A549 (cell line): ENCODE measurements around the gene JADE3. TPM values are rescaled to one million over a fixed set of nuclear protein-coding genes. Genes with fewer than 3 reads are reported as not detected.

Source experiments
- ATAC-seq, 2 experiments: fragments of 200-7000 bp in 1 of 2; fragments of >200 bp in 1 of 2; cut with Nextera tagmentation in 1 of 2; cut with Tn5 transposase in 1 of 2; 3 replicates each; pipeline versions ENCODE4 v1.8.0 to v1.9.1; 2018 to 2020; ENCODE audit warnings: mild to moderate bottlenecking in 1 of 2, moderate library complexity in 1 of 2
- CTCF ChIA-PET: fragments of 300-600 bp; sonication (Branson Sonifier 250); formaldehyde crosslinking; extraction: SDS; loops from one replicate; lab custom pipeline; 2021; ENCODE audit warnings: antibody characterized with exemption, inconsistent platforms; lab: Yijun Ruan, JAX
- POLR2A ChIA-PET: fragments of 350-600 bp; formaldehyde crosslinking; extraction: SDS; loops from one replicate; lab custom pipeline; 2021; ENCODE audit warnings: antibody characterized with exemption, inconsistent platforms; lab: Yijun Ruan, JAX
- DNase-seq, 2 experiments: peaks; one replicate each; pipeline versions ENCODE4 v3.0.0 to v3.0.0-alpha.2; 2011 to 2016; ENCODE audit warnings: low read depth in 1 of 2, low spot score in 1 of 2
- FAIRE-seq: peaks from 2 replicates; lab custom pipeline; 2011; peaks lifted over from hg19 to GRCh38; lab: Jason Lieb, UNC
- H3K27ac ChIP-seq, 2 experiments: fragments of >200 bp; sonication (Bioruptor Twin); formaldehyde crosslinking; 3 replicates each; pipeline ENCODE4 v1.5.1; 2016 to 2017
- H3K4me1 ChIP-seq: fragments of >200 bp; sonication (Bioruptor Twin); formaldehyde crosslinking; 3 replicates; pipeline ENCODE4 v1.6.1; 2016
- H3K4me2 ChIP-seq: fragments of >200 bp; sonication (Bioruptor Twin); formaldehyde crosslinking; 3 replicates; pipeline ENCODE4 v1.6.1; 2016
- H3K4me3 ChIP-seq: fragments of >200 bp; sonication (Bioruptor Twin); formaldehyde crosslinking; 3 replicates; pipeline ENCODE4 v1.5.1; 2016
- H3K9me3 ChIP-seq: fragments of >200 bp; sonication (Bioruptor Twin); formaldehyde crosslinking; 3 replicates; pipeline ENCODE4 v1.6.1; 2016
- CBX2 ChIP-seq: fragments of 200-600 bp; sonication (generic); IDR thresholded peaks from 2 replicates; pipeline ENCODE4 v1.6.1; 2016; ENCODE audit warnings: low read depth, mild to moderate bottlenecking, borderline replicate concordance
- CHD2 ChIP-seq: fragments of 150-350 bp; IDR thresholded peaks from 2 replicates; pipeline ENCODE4 v1.6.1; 2014; ENCODE audit warnings: low read length; ENCODE audit not compliant: partially characterized antibody
- EHMT2 ChIP-seq: fragments of 200-600 bp; sonication (generic); IDR thresholded peaks from 2 replicates; pipeline ENCODE4 v1.6.1; 2016; ENCODE audit warnings: antibody characterized with exemption, low read depth, mild to moderate bottlenecking, moderate library complexity
- FOXS1 ChIP-seq: fragments of 250-450 bp; sonication (Bioruptor Pico); IDR thresholded peaks from 2 replicates; pipeline ENCODE4 v1.5.0; 2020; ENCODE audit warnings: mild to moderate bottlenecking, moderate library complexity
- GATA3 ChIP-seq: IDR thresholded peaks from 2 replicates; pipeline ENCODE4 v1.6.1; 2012; ENCODE audit warnings: borderline replicate concordance
- JUN ChIP-seq, 2 experiments: fragments of >200 bp; sonication (Bioruptor Twin); formaldehyde crosslinking; IDR thresholded peaks; 2 replicates in 1 of 2; 3 replicates in 1 of 2; pipeline ENCODE4 v1.6.1; 2016 to 2017
- JUNB ChIP-seq: fragments of >200 bp; sonication (Bioruptor Twin); formaldehyde crosslinking; IDR thresholded peaks from 2 replicates; pipeline ENCODE4 v1.6.1; 2016
- KDM1A ChIP-seq: fragments of 200-600 bp; sonication (generic); IDR thresholded peaks from 2 replicates; pipeline ENCODE4 v1.6.1; 2016; ENCODE audit warnings: low read depth, mild to moderate bottlenecking
- KDM5A ChIP-seq: fragments of 200-600 bp; sonication (generic); IDR thresholded peaks from 2 replicates; pipeline ENCODE4 v1.6.1; 2016; ENCODE audit warnings: antibody characterized with exemption, mild to moderate bottlenecking
- NFE2L2 ChIP-seq: fragments of 150-350 bp; conservative IDR thresholded peaks from 2 replicates; pipeline ENCODE4 v1.6.1; 2014; ENCODE audit warnings: low read length
- POLR2AphosphoS2 ChIP-seq: conservative IDR thresholded peaks from 2 replicates; pipeline ENCODE4 v1.6.1; 2012; ENCODE audit warnings: low read length, improper control_type of control experiment, inconsistent platforms
- RCOR1 ChIP-seq: fragments of 150-350 bp; IDR thresholded peaks from 2 replicates; pipeline ENCODE4 v1.6.1; 2014; ENCODE audit warnings: antibody characterized with exemption, low read length, low read depth
- SMC3 ChIP-seq: fragments of >200 bp; sonication (Bioruptor Twin); formaldehyde crosslinking; IDR thresholded peaks from 3 replicates; pipeline ENCODE4 v1.6.1; 2018; ENCODE audit warnings: inconsistent platforms
- ZFP36 ChIP-seq: fragments of 450-650 bp; IDR thresholded peaks from 2 replicates; pipeline ENCODE4 v1.6.1; 2014; ENCODE audit warnings: borderline replicate concordance; ENCODE audit not compliant: partially characterized antibody
- ZSCAN20 ChIP-seq: fragments of 250-450 bp; sonication (Bioruptor Pico); IDR thresholded peaks from 2 replicates; pipeline ENCODE4 v1.8.0; 2022; ENCODE audit warnings: mild to moderate bottlenecking, moderate library complexity
- WGBS: methylation state at CpG from one replicate; pipeline ENCODE4 v1.1.6; 2017; ENCODE audit errors: missing lambda C conversion rate; 5-methylcytosine and 5-hydroxymethylcytosine counted together
- polyA plus RNA-seq, 4 experiments: library from polyadenylated mRNA; depleted of rRNA in 3 of 4; stranded (reverse); fragments of >200 nt; fragmentation: RNase III in 1 of 4; extraction: RNeasy Plus Mini Kit Qiagen cat#74134 plus additional on column Dnase treatment in 1 of 4; gene quantifications; 2 replicates in 3 of 4; 3 replicates in 1 of 4; pipeline ENCODE4 v1.2.3, GENCODE V29; 2011 to 2017
- TF ChIP-seq, protein P1 (sequence below): fragments of 450-650 bp; IDR thresholded peaks from 2 replicates; pipeline ENCODE4 v1.6.1; 2014; ENCODE audit warnings: antibody characterized with exemption
- TF ChIP-seq, protein P2 (sequence below): fragments of 150-350 bp; IDR thresholded peaks from 2 replicates; pipeline ENCODE4 v1.6.1; 2014; ENCODE audit warnings: low read depth, mild to moderate bottlenecking, low read length
- TF ChIP-seq, protein P3 (sequence below): fragments of 200-600 bp; sonication (generic); IDR thresholded peaks from 2 replicates; pipeline ENCODE4 v1.6.1; 2016; ENCODE audit warnings: antibody characterized with exemption, mild to moderate bottlenecking, moderate library complexity
- TF ChIP-seq, protein P4 (sequence below): IDR thresholded peaks from 2 replicates; pipeline ENCODE4 v1.6.1; 2012
- TF ChIP-seq, protein P5 (sequence below): IDR thresholded peaks from 2 replicates; pipeline ENCODE4 v1.6.1; 2012; ENCODE audit warnings: low read depth, borderline replicate concordance

JADE3 gene
- polyA plus RNA-seq, 2 of the 4 experiments (the other 2 are of a cell fraction) = 10.6 to 19.8 TPM

DNA sequence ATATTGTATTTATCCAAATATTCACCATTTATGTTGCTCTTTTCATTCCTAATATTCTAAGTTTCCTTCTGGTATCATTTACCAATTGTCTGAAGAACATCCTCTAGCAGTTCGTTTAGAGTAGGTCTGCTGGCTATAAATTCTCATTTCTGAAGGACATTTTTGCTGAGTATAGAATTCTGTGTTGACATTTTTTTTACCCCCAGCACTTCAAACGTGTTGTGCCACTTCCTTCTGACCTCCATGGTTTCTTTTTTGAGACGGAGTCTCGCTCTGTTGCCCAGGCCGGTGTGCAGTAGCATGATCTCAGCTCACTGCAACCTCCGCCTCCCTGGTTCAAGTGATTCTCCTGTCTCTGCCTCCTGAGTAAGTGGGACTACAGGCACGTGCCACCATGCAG is 26.4 kb downstream of the JADE3 start (continued):
- no peak for TF ChIP-seq POLR2AphosphoS2
- TF ChIP-seq CBX2 = no peak
- TF ChIP-seq KDM1A = no peak
- TF ChIP-seq FOXS1 (CRISPR knock-in tag) = no peak
- no peak for TF ChIP-seq EHMT2
- TF ChIP-seq JUNB = no peak
- TF ChIP-seq ZSCAN20 = no peak
- no peak for TF ChIP-seq GATA3
- no peak for TF ChIP-seq KDM5A
- no peak for TF ChIP-seq RCOR1
- no peak for TF ChIP-seq JUN (IDR thresholded peaks at IDR 0.05)

DNA sequence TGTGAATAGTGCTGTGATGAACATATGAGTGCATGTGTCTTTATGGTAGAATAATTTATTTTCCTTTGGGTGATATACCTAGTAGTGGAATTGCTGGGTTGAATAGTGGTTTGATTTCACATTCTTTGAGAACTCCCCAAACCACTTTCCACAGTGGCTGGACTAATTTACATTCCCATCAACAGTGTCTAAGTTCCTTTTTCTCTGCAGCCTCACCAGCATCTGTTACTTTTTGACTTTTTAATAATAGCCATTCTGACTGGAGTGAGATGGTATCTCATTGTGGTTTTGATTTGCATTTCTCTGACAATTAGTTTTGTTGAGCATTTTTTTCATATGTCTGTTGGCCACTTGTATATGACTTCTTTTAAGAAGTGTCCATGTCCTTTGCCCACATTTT is 29.1 kb downstream of the JADE3 start:
- ATAC-seq (no peak), DNase-seq (no peak), FAIRE-seq (no peak)
- TF ChIP-seq, protein P1, sequence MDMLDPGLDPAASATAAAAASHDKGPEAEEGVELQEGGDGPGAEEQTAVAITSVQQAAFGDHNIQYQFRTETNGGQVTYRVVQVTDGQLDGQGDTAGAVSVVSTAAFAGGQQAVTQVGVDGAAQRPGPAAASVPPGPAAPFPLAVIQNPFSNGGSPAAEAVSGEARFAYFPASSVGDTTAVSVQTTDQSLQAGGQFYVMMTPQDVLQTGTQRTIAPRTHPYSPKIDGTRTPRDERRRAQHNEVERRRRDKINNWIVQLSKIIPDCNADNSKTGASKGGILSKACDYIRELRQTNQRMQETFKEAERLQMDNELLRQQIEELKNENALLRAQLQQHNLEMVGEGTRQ = no peak
- TF ChIP-seq, protein P2, sequence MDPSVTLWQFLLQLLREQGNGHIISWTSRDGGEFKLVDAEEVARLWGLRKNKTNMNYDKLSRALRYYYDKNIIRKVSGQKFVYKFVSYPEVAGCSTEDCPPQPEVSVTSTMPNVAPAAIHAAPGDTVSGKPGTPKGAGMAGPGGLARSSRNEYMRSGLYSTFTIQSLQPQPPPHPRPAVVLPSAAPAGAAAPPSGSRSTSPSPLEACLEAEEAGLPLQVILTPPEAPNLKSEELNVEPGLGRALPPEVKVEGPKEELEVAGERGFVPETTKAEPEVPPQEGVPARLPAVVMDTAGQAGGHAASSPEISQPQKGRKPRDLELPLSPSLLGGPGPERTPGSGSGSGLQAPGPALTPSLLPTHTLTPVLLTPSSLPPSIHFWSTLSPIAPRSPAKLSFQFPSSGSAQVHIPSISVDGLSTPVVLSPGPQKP = no peak
- TF ChIP-seq SMC3 = no peak
- TF ChIP-seq ZFP36 = no peak
- TF ChIP-seq, protein P3, sequence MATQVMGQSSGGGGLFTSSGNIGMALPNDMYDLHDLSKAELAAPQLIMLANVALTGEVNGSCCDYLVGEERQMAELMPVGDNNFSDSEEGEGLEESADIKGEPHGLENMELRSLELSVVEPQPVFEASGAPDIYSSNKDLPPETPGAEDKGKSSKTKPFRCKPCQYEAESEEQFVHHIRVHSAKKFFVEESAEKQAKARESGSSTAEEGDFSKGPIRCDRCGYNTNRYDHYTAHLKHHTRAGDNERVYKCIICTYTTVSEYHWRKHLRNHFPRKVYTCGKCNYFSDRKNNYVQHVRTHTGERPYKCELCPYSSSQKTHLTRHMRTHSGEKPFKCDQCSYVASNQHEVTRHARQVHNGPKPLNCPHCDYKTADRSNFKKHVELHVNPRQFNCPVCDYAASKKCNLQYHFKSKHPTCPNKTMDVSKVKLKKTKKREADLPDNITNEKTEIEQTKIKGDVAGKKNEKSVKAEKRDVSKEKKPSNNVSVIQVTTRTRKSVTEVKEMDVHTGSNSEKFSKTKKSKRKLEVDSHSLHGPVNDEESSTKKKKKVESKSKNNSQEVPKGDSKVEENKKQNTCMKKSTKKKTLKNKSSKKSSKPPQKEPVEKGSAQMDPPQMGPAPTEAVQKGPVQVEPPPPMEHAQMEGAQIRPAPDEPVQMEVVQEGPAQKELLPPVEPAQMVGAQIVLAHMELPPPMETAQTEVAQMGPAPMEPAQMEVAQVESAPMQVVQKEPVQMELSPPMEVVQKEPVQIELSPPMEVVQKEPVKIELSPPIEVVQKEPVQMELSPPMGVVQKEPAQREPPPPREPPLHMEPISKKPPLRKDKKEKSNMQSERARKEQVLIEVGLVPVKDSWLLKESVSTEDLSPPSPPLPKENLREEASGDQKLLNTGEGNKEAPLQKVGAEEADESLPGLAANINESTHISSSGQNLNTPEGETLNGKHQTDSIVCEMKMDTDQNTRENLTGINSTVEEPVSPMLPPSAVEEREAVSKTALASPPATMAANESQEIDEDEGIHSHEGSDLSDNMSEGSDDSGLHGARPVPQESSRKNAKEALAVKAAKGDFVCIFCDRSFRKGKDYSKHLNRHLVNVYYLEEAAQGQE = no peak
- TF ChIP-seq, protein P4, sequence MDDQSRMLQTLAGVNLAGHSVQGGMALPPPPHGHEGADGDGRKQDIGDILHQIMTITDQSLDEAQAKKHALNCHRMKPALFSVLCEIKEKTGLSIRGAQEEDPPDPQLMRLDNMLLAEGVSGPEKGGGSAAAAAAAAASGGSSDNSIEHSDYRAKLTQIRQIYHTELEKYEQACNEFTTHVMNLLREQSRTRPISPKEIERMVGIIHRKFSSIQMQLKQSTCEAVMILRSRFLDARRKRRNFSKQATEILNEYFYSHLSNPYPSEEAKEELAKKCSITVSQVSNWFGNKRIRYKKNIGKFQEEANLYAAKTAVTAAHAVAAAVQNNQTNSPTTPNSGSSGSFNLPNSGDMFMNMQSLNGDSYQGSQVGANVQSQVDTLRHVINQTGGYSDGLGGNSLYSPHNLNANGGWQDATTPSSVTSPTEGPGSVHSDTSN = no peak
- ChIA-PET CTCF (interaction anchor here (1.2 to 1.7 kb wide), 2 partner anchors 11 to 28 kb away, joined by 4 to 5 read pairs; partner anchors contain the start of gene JADE3), POLR2A (no interaction called here)
- no peak overlapping the region for H3K4me3 ChIP-seq
- no peak overlapping the region for H3K4me2 ChIP-seq
- no peaks in the 10 kb centered on the region for H3K4me1 ChIP-seq
- H3K9me3 ChIP-seq = no peaks in the 10 kb centered on the region
- no peak overlapping the region for H3K27ac ChIP-seq

DNA sequence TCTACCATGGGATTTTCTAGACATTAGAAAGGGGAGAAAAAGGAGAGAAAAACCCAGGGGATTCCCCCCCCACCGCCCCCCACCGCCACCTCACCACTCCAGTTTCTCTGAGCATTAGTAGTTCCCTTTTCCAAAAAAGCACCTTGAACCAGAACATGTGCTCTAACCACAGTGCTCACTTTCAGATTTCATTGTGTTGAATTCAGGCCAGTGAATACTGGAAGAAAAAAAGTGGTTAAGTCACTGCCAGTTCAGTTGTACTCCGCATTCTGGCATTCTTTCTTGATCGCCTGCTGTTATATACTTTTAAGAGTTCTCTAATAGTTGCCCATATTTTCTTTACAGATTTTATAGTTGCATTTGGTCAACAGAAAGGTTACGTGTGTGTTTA is 40.9 kb downstream of the JADE3 start:
- DNase-seq = no peak
- ChIA-PET CTCF (interaction anchor here (0.6 to 0.7 kb wide), 2 partner anchors 97 to 1088 kb away, joined by 3 to 5 read pairs; no protein-coding TSS in a partner anchor), POLR2A (interaction anchor here (0.7 kb wide), 1 partner anchor 161 kb away, joined by 3 read pairs; no protein-coding TSS in a partner anchor)
- H3K27ac ChIP-seq = peak overlapping the region; percentile 11 to 68
- ATAC-seq = no peak
- TF ChIP-seq, protein P5, sequence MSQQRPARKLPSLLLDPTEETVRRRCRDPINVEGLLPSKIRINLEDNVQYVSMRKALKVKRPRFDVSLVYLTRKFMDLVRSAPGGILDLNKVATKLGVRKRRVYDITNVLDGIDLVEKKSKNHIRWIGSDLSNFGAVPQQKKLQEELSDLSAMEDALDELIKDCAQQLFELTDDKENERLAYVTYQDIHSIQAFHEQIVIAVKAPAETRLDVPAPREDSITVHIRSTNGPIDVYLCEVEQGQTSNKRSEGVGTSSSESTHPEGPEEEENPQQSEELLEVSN = no peak
- TF ChIP-seq NFE2L2 (no peak), KDM1A (no peak), SMC3 (no peak), CHD2 (no peak)
- TF ChIP-seq, protein P2 = no peak
- no peaks in the 10 kb centered on the region for H3K9me3 ChIP-seq
- WGBS = 56% methylated on average over 5 of the region's 5 CpGs
- H3K4me3 ChIP-seq = no peak overlapping the region
- H3K4me2 ChIP-seq = peak overlapping the region; percentile 60
- peaks cover 30% of the 10 kb centered on the region for H3K4me1 ChIP-seq
- no peak for FAIRE-seq
